Neural cell (in vitro differentiated cells): ENCODE data around the gene RRAGD. TPM values are rescaled to one million over a fixed set of nuclear protein-coding genes. Genes with fewer than 3 reads are reported as not detected.

ENCODE experiments used
- H2AFZ ChIP-seq: fragments of 200-600, 300-800 bp; sonication (generic), shearing (Covaris generic); 2 replicates; pipeline ENCODE4 v1.6.0; 2014; ENCODE audit warnings: low read depth, mild to moderate bottlenecking, antibody characterized with exemption, low read length, moderate library complexity
- H3F3A ChIP-seq: fragments of 200-600 bp; shearing (Covaris generic); 2 replicates; pipeline ENCODE4 v1.6.1; 2016; ENCODE audit warnings: mild to moderate bottlenecking, moderate library complexity, mixed read lengths, antibody characterized with exemption, low read length; ENCODE audit not compliant: insufficient read depth, poor library complexity, severe bottlenecking
- H3K27ac ChIP-seq: fragments of 200-600, 300-800 bp; sonication (generic), shearing (Covaris generic); 2 replicates; pipeline ENCODE4 v1.5.1; 2014; ENCODE audit warnings: mild to moderate bottlenecking, low read length, moderate library complexity
- H3K27me3 ChIP-seq: fragments of 300-800, 200-600 bp; sonication (generic), shearing (Covaris generic); 2 replicates; pipeline ENCODE4 v1.6.0; 2014; ENCODE audit warnings: mild to moderate bottlenecking, low read depth, low read length, moderate library complexity; ENCODE audit not compliant: insufficient read depth
- H3K36me3 ChIP-seq: fragments of 300-800, 200-600 bp; sonication (generic), shearing (Covaris generic); 2 replicates; pipeline ENCODE4 v1.5.1; 2014; ENCODE audit warnings: mild to moderate bottlenecking, antibody characterized with exemption, low read length, moderate library complexity; ENCODE audit not compliant: insufficient read depth
- H3K4me2 ChIP-seq: fragments of 300-800, 200-600 bp; sonication (generic), shearing (Covaris generic); 2 replicates; pipeline ENCODE4 v1.6.0; 2014; ENCODE audit warnings: mild to moderate bottlenecking, low read length
- H3K4me3 ChIP-seq: fragments of 300-800, 200-600 bp; sonication (generic), shearing (Covaris generic); 2 replicates; pipeline ENCODE4 v1.5.1; 2014; ENCODE audit warnings: mild to moderate bottlenecking, low read length, moderate library complexity
- H3K79me2 ChIP-seq: fragments of 200-600 bp; shearing (Covaris generic); replicated peaks from 2 replicates; pipeline ENCODE4 v1.6.0; 2014; ENCODE audit warnings: mild to moderate bottlenecking, low read length, moderate library complexity; ENCODE audit not compliant: insufficient read depth
- H3K9ac ChIP-seq: fragments of 300-800, 200-600 bp; sonication (generic), shearing (Covaris generic); 2 replicates; pipeline ENCODE4 v1.6.1; 2016; ENCODE audit warnings: mild to moderate bottlenecking, low read length, mixed read lengths
- H3K9me2 ChIP-seq: fragments of 200-600 bp; shearing (Covaris generic); 2 replicates; pipeline ENCODE4 v1.6.1; 2016; ENCODE audit warnings: mild to moderate bottlenecking, low read length, mixed read lengths; ENCODE audit not compliant: insufficient read depth
- H3K9me3 ChIP-seq: fragments of 200-600, 300-800 bp; sonication (generic), shearing (Covaris generic); 2 replicates; pipeline ENCODE4 v1.6.1; 2016; ENCODE audit warnings: mild to moderate bottlenecking, mixed run types, low read length, moderate library complexity, mixed read lengths
- H4K20me1 ChIP-seq: fragments of 200-600 bp; shearing (Covaris generic); 2 replicates; pipeline ENCODE4 v1.6.1; 2016; ENCODE audit warnings: mild to moderate bottlenecking, mixed run types; ENCODE audit not compliant: insufficient read depth
- EP300 ChIP-seq: fragments of 450-650 bp; conservative IDR thresholded peaks from 2 replicates; pipeline ENCODE4 v1.6.1; 2014; ENCODE audit warnings: antibody characterized with exemption, mild to moderate bottlenecking, moderate library complexity; ENCODE audit not compliant: poor library complexity, severe bottlenecking
- EZH2 ChIP-seq: fragments of 200-600, 300-800 bp; shearing (Covaris generic), sonication (generic); IDR thresholded peaks from 2 replicates; pipeline ENCODE4 v1.6.1; 2014; ENCODE audit warnings: antibody characterized with exemption, low read length, borderline replicate concordance, mild to moderate bottlenecking; ENCODE audit not compliant: insufficient read depth, poor library complexity, severe bottlenecking
- MXI1 ChIP-seq: fragments of 450-650 bp; conservative IDR thresholded peaks from 2 replicates; pipeline ENCODE4 v1.6.1; 2014; ENCODE audit warnings: antibody characterized with exemption, mild to moderate bottlenecking; ENCODE audit not compliant: poor library complexity, severe bottlenecking
- POLR2AphosphoS5 ChIP-seq: IDR thresholded peaks from 2 replicates; pipeline ENCODE4 v1.6.1; 2012
- RAD21 ChIP-seq: fragments of 450-650 bp; conservative IDR thresholded peaks from 2 replicates; pipeline ENCODE4 v1.6.1; 2014; ENCODE audit warnings: antibody characterized with exemption, mild to moderate bottlenecking, moderate library complexity
- SMC3 ChIP-seq: fragments of 450-650 bp; conservative IDR thresholded peaks from 2 replicates; pipeline ENCODE4 v1.6.1; 2014; ENCODE audit warnings: antibody characterized with exemption, mild to moderate bottlenecking, moderate library complexity; ENCODE audit not compliant: poor library complexity
- TAF1 ChIP-seq: IDR thresholded peaks from 2 replicates; pipeline ENCODE4 v1.6.1; 2012; ENCODE audit warnings: low read depth
- polyA plus RNA-seq: library from polyadenylated mRNA; depleted of rRNA; stranded (reverse); fragments of >200 nt; gene quantifications from 2 replicates; pipeline ENCODE4 v1.2.3, GENCODE V29; 2014
- TF ChIP-seq, protein P1 (sequence below): fragments of 450-650 bp; IDR thresholded peaks from 2 replicates; pipeline ENCODE4 v1.5.1; 2014; ENCODE audit warnings: antibody characterized with exemption, mild to moderate bottlenecking, moderate library complexity; ENCODE audit not compliant: poor library complexity, severe bottlenecking
- TF ChIP-seq, protein P2 (sequence below): IDR thresholded peaks from 2 replicates; pipeline ENCODE4 v1.6.1; 2012; ENCODE audit warnings: borderline replicate concordance

The RRAGD gene
- polyA plus RNA-seq, 1 donor from 2014 or later: 34.1 TPM

DNA sequence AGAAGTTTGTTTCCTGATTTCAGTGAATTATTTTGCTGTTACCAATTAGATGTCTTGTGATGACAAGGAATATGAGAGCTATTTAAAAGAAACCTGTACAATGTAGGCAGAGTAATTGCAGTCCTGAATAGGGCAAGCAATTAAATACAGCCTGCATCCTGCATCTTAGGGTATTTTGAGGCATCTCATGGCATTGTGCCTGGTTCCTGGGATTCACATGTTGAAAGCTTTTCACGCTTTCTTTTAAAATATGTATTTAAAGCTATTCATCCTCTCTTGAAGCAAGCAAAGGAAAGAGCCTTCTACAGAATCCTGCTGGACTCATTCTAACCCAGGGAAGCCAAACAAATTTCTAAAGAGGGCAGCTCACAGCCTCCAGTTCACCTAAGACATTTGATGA lies 4.7 kb upstream of the RRAGD start:
- TF ChIP-seq MXI1 (no peak), RAD21 (no peak), EP300 (no peak), TAF1 (no peak), EZH2 (no peak), POLR2AphosphoS5 (no peak)
- TF ChIP-seq, protein P1, sequence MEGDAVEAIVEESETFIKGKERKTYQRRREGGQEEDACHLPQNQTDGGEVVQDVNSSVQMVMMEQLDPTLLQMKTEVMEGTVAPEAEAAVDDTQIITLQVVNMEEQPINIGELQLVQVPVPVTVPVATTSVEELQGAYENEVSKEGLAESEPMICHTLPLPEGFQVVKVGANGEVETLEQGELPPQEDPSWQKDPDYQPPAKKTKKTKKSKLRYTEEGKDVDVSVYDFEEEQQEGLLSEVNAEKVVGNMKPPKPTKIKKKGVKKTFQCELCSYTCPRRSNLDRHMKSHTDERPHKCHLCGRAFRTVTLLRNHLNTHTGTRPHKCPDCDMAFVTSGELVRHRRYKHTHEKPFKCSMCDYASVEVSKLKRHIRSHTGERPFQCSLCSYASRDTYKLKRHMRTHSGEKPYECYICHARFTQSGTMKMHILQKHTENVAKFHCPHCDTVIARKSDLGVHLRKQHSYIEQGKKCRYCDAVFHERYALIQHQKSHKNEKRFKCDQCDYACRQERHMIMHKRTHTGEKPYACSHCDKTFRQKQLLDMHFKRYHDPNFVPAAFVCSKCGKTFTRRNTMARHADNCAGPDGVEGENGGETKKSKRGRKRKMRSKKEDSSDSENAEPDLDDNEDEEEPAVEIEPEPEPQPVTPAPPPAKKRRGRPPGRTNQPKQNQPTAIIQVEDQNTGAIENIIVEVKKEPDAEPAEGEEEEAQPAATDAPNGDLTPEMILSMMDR: no peak
- Histone ChIP-seq H3F3A (no peaks in the 10 kb centered on the region), H4K20me1 (no peaks in the 10 kb centered on the region), H3K9me3 (no peaks in the 10 kb centered on the region), H3K4me2 (no peak overlapping the region), H3K36me3 (no peaks in the 10 kb centered on the region), H3K4me3 (no peak overlapping the region), H3K27ac (no peak overlapping the region), H3K79me2 (no peaks in the 10 kb centered on the region), H2AFZ (no peak overlapping the region), H3K27me3 (no peaks in the 10 kb centered on the region), H3K9me2 (no peaks in the 10 kb centered on the region), H3K9ac (no peak overlapping the region)

DNA sequence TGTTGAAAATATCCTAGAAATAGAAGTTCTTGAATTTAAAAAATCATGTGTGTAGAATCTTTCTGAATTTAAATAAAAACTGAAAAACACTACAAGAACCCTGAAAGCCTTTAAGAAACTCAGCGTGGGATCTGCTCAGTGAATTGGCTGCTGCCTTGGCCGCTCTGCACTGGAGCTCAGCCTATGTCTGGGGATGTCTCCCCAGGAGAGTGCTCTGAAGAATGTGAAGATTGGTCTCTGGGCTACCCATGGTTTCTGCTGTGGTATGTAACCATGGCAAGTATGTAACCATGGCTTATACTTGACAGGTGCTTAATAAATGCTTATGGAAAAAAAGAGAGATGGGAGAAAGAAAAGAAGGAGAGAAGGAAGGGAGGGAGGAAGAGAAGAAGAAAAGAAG lies 3.1 kb upstream of the RRAGD start:
- no peak overlapping the region for H3K4me2 ChIP-seq
- H3K27me3 ChIP-seq: no peaks in the 10 kb centered on the region
- TF ChIP-seq, protein P2, sequence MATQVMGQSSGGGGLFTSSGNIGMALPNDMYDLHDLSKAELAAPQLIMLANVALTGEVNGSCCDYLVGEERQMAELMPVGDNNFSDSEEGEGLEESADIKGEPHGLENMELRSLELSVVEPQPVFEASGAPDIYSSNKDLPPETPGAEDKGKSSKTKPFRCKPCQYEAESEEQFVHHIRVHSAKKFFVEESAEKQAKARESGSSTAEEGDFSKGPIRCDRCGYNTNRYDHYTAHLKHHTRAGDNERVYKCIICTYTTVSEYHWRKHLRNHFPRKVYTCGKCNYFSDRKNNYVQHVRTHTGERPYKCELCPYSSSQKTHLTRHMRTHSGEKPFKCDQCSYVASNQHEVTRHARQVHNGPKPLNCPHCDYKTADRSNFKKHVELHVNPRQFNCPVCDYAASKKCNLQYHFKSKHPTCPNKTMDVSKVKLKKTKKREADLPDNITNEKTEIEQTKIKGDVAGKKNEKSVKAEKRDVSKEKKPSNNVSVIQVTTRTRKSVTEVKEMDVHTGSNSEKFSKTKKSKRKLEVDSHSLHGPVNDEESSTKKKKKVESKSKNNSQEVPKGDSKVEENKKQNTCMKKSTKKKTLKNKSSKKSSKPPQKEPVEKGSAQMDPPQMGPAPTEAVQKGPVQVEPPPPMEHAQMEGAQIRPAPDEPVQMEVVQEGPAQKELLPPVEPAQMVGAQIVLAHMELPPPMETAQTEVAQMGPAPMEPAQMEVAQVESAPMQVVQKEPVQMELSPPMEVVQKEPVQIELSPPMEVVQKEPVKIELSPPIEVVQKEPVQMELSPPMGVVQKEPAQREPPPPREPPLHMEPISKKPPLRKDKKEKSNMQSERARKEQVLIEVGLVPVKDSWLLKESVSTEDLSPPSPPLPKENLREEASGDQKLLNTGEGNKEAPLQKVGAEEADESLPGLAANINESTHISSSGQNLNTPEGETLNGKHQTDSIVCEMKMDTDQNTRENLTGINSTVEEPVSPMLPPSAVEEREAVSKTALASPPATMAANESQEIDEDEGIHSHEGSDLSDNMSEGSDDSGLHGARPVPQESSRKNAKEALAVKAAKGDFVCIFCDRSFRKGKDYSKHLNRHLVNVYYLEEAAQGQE: no peak
- TF ChIP-seq MXI1 (no peak), EP300 (no peak), EZH2 (no peak), RAD21 (no peak), SMC3 (no peak), POLR2AphosphoS5 (no peak), TAF1 (no peak)
- TF ChIP-seq, protein P1: no peak
- H3K27ac ChIP-seq: no peak overlapping the region
- no peak overlapping the region for H3K4me3 ChIP-seq
- no peaks in the 10 kb centered on the region for H3K36me3 ChIP-seq
- H3K9ac ChIP-seq: no peak overlapping the region
- no peaks in the 10 kb centered on the region for H3F3A ChIP-seq
- H2AFZ ChIP-seq: no peak overlapping the region
- H3K9me2 ChIP-seq: no peaks in the 10 kb centered on the region
- H3K9me3 ChIP-seq: no peaks in the 10 kb centered on the region
- no peaks in the 10 kb centered on the region for H3K79me2 ChIP-seq
- no peaks in the 10 kb centered on the region for H4K20me1 ChIP-seq
